Pulmonary artery endothelial cell (primary cell): ENCODE data around the gene F13B. TPM values are rescaled to one million over a fixed set of nuclear protein-coding genes. Genes with fewer than 3 reads are reported as not detected.
"Not testable (repeated sequence)": the region's sequence is repeated elsewhere in the genome, so short reads cannot be mapped to it uniquely, and the experiment has no call there.

ENCODE experiments used
- DNase-seq: peaks from one replicate; pipeline ENCODE4 v3.0.0-alpha.2; 2011; ENCODE audit warnings: low read depth, low spot score
- total RNA-seq: library from RNA; depleted of rRNA; stranded (reverse); fragments of >200 nt; gene quantifications from 2 replicates; pipeline ENCODE4 v1.2.3, GENCODE V29; 2014

Gene F13B, protein sequence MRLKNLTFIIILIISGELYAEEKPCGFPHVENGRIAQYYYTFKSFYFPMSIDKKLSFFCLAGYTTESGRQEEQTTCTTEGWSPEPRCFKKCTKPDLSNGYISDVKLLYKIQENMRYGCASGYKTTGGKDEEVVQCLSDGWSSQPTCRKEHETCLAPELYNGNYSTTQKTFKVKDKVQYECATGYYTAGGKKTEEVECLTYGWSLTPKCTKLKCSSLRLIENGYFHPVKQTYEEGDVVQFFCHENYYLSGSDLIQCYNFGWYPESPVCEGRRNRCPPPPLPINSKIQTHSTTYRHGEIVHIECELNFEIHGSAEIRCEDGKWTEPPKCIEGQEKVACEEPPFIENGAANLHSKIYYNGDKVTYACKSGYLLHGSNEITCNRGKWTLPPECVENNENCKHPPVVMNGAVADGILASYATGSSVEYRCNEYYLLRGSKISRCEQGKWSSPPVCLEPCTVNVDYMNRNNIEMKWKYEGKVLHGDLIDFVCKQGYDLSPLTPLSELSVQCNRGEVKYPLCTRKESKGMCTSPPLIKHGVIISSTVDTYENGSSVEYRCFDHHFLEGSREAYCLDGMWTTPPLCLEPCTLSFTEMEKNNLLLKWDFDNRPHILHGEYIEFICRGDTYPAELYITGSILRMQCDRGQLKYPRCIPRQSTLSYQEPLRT
- not detected in 2 replicates for total RNA-seq

DNA sequence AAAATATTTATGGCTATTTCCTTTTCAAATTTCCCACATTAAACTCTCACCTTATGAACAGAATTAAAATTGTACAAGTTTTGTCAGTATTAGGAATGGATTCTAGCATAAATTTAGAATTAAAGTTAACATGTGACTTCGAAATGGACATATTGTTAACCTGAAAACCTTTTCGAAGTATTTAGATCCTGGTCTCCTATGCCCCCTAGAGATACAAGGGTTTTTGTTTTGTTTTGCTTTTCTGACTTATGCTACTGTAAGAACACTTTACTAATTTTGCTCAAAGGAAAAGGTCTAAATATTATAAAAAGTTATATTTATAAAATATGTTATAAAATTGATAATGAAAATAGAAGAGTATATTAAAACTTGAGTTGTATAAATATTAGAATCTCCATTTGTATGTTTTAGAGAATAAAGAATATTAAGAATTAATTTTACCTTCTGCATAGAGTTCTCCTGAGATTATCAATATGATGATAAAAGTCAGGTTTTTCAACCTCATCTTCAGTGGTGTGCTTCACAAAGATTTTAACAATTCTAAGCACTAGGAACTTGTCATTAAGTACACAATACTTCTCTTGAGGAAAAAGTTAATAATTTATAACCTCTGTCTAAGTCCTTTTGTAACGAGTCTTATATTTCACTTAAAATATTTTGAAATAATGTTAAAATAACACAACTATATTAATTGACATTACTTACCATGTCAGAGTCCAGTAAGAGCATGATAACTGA is at the start of gene F13B:
F13B (minus strand) TSS at position 542 of the 738 bp plus-strand sequence; CDS start at position 505, 37 bp downstream.
- DNase-seq, result no peak

DNA sequence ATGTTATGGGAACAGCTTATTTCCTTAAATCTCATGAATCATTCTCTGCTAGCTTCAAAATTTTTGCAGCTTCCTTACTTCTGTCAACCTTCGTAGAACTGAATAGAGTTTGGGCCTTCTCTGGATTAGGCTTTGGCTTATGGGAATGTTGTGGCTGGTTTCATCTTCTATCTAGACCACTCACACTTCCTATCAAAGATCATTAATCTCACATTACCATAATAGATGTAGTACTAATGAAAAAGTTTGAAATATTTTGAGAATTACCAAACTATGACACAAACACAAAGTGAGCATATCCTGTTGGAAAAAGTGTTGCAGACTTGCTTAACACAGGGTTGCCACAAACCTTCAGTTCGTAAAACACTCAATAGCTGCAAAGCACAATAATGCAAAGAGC is 49.1 kb upstream of the F13B start:
- DNase-seq, result no peak

DNA sequence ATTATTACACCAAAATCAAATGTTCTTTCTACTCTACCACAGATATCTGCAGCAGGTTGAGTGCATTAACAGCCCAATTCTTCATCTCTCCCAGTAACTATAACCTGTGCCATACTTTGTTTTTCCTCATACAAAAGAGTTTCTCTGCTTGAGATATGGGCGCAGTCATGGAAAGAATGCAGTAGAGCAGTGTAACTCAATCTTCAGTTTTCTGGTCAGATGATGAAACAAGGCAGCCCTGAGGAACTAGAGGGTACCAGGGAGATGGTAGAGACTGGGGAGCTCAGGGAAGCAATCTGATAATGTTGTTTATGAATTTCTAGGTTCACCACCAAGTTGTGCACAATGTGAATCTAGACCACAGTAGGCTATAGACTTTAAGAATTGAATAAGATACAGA is 39.8 kb upstream of the F13B start:
- DNase-seq, result no peak

DNA sequence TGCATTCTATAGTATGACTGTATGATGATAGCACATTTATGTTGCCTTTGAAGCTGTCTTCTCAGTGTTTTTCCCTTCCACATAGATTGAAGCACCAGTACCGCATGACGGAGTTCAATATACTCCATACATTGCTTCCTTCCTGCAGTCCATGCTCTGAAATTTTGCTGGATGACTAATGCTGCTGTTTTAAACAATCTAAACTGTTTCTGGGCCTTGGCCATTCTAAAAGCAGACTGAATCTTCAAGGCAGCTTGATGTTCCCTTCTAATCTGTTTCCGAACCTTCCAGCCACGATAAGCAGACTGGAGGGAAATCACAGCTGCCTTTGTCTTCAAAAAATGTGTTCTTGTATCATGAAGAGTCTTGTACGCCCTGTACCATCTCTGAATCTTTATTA is 36.2 kb upstream of the F13B start:
- no peak for DNase-seq

DNA sequence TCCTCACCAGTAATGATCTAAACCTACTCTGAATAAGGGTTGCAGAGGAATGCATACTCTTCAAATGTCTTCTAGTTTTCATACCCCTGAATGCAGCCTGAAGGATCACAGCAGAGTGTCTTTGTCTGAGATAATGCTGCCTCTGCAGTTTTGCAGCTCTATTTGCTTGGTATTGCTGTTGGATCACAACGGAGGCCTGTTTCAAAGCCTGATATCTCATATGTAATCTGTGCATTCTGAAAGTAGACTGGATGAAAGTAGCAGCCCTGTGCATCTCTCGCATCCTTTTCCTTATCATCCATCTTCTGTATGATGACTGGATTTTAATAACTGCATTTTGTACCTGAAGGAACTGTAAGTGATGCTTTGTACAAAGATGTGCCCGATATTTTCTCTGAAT is 34.9 kb upstream of the F13B start:
- no peak for DNase-seq

DNA sequence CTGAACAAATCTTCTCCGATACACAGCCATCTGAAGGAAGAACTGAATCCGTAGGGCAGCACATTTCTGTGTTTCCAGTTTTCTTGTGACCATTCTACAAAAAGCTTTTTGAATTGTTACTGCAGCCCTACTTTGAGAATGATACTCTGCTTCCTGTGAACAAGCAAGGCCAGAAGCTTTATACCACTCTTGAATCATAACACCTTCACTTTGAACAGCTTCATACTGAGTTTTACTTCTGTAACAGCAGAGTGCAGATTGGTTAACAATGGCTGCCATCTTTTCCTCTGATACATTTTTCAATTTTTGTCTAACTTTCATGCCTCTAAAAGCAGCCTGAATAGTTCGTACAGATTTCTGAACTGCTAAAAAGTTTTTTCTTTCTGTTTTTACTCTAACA is 33.6 kb upstream of the F13B start:
- DNase-seq, result no peak

DNA sequence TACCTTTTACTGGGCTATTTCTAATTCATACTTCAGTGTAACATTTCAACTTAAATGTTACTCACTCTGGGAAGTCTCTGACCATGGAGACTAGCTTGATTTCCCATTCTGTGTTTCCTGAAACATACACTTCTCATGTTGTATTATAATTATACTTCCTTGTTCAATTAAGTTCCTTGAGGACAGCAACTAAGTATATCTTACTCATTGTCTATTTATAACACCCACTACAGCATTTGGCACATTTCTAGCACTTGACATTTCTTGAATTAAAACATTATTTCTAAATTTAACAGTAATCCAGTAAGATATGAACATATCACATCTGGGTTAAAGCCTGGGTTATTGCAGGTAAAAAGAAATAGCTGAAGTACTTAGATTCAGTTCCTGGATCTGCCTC is 32.4 kb upstream of the F13B start:
- no peak for DNase-seq

DNA sequence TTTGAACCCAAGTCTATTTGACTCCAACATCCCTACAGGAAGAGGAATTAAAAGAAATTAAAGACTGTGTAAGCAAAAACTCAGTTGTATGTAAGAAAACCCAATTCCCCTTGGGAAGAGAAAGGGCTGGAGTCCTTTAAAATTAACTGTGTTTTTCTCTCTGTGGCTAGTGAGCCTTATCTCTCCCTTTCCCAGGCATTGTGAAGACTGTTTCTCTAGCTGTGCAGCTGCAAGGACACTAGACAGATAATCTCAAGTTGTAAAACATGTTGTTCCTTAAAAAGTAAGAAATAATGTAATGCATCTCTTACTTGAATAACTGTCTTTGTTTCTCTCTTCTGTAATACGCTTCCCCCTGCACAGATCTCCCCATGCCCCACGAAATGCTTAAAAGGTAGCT is 29.9 kb upstream of the F13B start:
- not testable (repeated sequence) for DNase-seq

DNA sequence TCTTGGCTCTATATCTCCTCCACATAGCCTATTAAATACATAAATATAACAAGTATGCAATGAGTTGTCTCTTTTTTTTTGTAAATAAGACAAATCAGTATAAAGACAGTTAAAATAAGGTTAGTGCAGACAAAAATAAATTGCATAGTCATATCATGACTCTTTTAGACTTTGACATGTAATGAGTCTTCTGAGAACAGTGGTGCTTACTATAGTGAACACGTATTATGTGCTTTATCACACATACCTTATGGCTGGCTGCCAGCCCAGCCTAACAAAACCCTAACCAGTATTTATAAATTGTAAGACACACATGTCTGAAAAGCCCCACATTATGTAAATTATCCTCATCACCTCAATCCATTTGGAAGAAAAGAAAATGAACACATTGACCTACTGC is 29.1 kb upstream of the F13B start:
- no peak for DNase-seq

DNA sequence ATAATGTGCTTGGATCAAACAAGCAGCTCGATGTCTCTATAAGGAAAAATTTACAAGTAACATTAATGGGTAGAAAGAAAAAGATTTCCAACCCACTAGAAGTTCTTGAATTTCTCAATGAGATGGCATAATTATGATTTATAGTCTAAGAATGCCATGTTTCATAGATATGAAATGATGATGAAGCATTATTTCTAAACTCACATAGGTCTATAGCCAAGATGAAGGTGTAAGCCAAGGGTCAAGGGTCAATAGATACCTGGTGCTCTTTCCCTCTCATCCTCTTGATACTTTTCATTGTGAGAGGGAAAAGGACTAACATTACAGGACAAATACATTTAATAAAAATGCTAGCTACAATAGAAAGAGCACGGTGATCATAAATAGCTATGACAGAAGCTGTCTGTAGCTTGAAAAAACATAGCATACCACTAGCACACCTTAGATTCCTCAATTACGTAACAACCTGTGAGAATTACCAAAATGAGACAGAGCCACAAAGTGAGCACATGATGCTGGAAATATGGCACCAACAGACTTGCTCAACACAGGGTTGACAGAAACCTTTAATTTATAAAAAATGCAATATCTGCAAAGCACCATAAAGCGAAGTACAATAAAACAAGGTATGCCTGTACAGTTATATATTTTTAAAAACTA is 26.3 kb upstream of the F13B start:
- no peak for DNase-seq

DNA sequence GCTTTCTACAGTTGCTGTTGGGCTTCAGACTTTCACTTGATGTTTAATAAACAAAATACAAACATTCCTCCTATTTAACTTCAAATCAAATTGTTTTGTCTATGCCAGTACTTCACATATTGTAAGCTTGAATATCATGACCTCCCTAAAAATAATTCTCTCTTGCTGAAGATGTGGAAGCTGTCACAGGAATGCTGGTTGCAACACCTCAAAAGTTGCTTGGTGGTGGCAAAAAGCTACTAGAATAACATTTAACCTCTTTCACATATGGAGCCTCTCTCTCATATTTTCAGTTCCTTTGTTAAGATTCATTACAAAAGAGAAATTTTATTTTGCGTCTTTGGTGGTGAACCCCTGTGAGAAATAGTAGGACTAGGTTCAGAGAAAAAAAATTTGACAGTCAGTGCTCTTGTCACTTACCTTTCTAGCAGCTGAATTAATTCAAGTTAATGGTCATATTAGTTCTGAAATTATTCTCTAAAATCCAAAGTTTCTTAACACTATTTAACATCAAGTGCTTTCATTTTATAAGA is 25.5 kb upstream of the F13B start:
- DNase-seq, result no peak

DNA sequence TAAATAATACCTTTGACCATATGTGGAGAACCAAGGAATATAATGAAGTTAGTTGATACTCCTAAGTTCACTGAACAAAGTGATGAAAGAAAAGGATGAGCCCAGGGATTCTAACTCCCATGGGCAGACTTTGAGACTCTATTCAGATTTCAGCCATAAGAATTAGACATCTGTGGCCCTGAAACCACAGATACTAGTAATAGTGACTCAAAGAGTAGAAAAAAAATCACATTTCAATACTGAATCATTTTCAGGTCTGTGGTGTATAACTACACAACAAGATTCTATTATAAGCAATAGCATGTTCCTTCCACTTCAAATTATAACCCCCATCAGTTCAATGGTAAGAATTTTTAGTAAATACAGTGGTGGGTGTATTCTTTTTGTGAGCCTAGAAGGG is 16.4 kb upstream of the F13B start:
- no peak for DNase-seq

DNA sequence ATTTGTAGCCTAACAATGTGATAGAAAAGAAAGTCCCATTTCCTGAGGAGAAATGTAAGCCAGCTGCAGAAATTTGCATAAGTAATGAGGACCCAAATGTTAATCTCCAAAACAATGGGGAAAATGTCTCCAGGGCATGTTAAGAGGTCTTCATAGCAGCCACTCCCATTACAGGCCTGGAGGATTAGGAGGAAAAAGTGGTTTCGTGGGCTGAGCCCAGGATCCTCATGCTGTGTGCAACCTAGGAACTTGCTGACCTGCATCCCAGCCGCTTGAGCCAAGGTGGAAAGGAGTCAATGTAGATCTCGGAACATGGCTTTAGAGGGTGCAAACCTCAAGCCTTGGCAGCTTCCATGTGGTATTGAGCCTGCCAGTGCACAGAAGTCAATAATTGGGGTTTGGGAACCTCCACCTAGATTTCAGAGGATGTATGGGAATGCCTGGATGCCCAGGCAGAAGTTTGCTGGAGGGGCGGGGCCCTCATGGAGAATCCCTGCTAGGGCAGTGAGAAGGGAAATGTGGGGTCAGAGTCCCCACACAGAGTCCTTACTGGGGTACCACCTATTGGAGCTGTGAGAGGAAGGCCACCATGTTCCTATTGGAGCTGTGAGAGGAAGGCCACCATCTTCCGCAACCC is 14.2 kb upstream of the F13B start:
- no peak for DNase-seq

DNA sequence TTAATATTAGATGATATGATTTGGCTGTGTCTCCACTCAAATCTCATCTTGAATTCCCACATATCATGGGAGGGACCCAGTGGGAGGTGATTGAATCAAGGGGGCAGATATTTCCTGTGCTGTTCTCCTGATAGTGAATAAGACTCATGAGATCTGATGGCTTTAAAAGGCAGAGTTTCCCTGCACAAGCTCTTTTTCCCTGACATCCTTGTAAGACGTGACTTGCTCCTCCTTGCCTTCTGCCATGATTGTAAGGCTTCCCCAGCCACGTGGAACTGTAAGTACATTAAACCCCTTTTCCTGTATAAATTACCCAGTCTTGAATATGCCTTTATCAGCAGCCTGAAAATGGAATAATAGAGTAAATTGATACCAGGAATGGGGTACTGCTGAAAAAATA is 13.3 kb upstream of the F13B start:
- no peak for DNase-seq

DNA sequence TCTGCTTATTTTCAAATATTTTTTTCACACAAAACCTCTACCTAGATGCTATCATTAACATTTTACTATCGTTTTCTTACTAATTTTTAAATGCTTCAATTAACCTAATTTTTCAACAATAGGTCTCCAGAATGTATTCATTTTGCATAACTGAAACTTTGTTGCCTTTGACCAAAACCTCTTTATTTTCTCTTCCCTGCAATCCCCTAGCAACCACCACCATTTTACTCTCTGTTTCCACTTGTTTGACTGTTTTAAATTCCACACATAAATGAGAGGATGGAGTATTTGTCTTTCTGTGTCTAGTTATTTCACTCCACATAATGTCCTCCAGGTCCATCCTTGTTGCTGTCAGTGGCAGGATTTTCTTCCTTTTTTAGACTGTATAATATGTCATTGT is 9.5 kb upstream of the F13B start:
- no peak for DNase-seq

DNA sequence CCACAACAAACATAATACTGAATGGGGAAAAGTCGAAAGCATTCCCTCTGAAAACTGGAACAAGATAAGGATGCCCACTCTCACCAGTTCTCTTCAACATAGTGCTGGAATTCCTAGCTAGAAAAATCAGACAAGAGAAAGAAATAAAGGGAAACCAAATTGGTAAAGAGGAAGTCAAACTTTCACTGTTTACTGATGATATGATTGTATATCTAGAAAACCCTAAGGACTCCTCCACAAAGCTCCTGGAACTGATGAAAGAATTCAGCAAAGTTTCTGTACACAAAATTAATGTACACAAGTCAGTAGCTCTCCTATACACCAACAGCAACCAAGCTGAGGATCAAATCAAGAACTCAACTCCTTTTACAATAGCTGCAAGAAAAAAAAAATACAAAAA is 6.9 kb upstream of the F13B start:
- no peak for DNase-seq

DNA sequence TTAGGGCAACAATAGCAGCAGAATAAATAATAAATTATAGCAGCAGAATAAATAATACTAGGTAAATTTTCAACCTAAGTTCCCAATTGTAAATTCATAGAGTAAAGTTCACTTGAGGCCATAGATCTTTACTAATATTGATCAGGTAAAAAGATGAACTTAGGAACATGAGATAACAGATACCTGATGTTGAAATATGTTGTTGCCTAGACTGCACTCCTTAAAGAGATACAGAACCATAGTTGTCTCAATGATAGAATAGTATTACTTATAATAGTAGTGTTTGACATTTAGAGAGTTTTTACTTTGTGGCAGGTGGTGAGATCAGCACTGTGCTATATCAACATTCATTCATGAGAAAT is 378 bp upstream of the F13B start:
- DNase-seq, result no peak

DNA sequence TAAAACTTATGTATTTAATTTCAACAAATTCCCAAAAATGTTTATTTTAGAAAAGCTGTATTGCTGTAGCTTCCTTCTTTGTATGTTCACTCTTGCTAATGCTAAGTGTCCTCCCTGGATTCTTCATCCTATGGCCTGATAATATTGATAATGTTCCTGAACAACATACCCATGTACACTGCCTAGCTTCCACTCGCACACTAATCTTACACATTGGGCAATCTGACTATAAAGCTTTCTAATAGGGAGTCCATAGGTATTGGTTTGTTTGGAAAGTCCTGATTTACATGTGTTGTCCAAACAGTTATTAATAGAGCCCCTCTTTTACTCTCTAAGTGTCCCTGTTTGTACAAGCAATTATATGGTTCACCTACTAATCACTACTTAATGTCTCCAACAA is 783 bp downstream of the F13B start:
- DNase-seq, result no peak

DNA sequence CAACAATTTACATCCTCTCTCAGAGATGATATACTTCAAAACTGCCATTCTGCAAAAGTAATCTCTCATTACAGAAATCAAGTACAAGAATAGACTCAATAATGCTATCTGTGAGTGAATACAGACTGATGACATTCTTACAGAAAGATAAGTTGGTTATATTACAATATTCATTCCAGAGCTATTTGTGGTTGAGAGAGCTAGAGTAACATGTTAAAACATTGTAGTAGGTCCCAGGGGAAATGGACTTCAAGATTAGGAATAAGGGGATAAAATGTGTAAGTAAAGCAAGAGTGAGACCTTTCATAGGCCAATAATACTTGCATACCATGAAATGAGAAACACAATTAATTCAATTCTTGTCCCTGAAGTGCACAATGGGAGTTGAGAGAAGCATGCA is 1.5 kb downstream of the F13B start:
- DNase-seq, result no peak

DNA sequence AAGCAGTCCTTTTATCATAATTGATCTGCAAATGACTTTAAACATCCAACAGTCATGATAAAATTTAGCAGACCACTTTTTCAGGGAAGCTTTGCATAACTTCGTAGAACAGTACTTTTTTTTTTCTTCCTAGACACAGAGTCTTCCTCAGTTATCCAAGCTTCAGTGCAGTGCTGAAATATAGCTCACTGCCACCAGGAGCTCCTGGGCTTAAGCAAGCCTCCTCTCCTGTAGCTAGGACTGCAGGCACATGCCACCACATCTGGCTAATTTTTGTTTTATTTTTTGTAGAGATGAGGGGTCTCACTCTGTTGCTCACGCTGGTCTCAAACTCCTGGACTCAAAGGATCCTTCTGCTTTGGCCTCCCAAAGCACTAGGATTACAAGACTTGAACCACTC is 3.8 kb downstream of the F13B start:
- no peak for DNase-seq

DNA sequence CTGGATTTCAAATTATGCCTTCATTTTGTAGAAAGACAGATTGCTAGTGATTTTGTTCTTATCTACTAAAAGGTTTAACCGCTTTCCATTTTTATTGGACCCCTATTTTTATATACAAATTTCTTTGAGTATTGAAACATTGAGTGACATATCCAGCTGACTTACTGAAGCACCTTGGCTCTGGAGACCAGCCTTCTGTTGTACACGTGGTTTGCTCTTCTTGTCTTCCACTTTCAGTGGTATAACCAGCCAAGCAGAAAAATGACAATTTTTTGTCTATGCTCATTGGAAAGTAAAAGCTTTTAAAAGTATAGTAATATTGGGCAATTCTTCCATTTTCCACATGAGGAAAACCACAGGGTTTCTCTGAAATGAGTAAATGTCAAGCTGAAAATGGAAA is 4.4 kb downstream of the F13B start:
- no peak for DNase-seq
